NOMO-1 treated with DMSO at 0.1 percent for 48 hours (cell line): ENCODE results near the gene HPCA.

Experiments
- DNase-seq: peaks from one replicate; lab custom pipeline; 2025; ENCODE audit not compliant: unreplicated experiment; lab: John Stamatoyannopoulos, UW

The HPCA gene

DNA sequence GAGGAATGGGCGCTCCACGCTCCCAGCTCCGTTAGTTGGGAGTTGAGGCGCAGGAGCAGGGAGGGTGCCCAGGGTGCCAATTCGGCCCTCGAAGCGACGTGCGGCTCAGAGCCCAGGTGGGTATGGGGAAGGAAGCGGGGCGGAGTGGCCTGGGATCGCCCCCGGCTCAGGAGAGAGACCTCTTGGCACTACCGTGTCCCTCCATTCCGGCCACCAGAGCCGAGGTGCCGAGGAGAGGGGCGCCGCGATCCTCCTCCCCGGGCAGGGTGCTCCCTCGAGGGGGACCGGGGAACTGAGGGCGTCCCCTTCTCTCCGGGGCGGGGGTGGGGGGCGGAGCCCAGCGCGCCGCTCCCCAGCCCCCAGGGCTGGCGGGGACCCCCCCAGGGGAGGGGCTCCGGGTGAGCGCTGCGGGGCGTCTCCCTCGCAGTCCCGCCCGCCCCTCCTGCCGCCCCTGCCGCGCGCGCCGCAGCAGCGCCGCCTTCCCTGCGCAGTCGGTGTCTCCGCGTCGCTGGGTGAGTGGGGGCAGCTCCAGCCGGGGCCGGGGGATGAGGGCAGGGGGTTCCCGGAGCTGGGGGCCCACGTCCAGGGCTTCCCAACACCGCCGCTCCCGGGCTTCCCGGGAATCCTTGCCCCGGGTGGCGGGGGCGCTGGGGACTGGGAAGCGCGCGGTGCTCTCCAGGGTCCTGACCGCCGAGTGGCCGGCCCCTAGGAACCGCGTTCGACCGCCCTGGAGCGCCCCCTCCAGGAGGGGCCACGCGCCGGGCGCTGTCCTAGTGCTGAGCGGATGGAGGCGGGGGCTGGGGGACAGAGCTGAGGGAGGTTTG lies at the start of gene HPCA:
TSS of gene HPCA (plus strand) at position 488 of the 824 bp plus-strand sequence. CDS start 2,408 bp downstream, outside the sequence.
- DNase-seq: peak; percentile 36

GRCh38 chr1:32848354-32849063 lies 37.8 kb upstream of the HPCA start:
- DNase-seq: no peak

DNA sequence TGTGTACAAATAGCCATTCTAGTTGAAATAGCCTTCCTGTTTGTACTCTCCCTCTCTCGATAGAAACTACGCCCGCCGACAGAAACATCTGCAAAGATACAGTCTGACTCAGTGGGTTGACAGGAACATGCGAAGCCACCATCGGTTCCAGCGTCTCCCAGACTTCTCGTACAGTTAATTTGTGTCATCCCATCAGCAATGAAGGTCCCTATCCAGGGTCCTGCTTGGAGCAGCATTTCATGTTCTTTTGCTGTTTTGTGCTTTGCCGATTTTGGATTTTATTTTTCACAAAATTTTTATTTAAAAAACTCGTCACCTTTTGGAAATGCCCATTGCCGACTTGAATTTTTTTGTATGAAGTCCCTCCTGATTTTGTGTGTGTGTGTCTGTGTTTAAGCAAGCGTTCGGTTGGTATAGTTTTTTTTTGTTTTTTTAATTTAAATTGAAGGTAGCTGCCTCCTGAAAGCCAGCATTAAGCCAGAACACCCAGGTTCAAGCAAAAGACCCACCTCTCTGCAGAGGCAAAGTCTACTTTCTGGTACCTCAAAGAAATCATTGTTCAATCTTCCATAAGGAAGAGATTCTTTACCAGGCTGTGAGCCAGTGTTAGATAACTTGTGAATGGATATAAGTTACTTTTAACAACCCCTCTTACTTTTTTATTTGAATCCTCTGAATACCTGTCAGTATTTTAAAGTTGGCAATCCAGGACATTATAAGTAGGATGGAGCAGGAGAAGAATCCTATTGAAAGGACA lies 30.3 kb upstream of the HPCA start:
- no peak for DNase-seq

DNA sequence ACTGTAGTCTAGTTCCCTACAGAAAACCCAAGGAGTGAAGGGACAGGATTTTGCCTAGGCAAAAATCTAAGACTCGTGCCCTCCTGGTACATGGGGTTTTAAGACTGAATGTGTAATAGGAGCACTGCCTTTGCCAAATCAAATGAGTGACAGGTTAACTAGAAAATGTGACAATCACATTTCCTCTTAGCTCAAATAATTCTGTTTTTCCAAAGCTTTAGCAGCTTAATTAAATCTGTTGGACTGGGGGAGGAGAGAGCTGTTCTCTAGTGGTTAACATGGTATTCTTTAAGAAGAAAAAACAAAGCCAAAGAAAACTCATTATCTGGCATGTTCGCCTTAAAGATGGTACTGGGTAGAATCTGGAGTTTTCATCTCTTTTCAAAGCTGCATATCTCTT lies 28.2 kb upstream of the HPCA start:
- DNase-seq: no peak

GRCh38 chr1:32858791-32859190 lies 27.5 kb upstream of the HPCA start:
- DNase-seq: no peak

GRCh38 chr1:32859915-32860314 lies 26.4 kb upstream of the HPCA start:
- DNase-seq: no peak

- DNase-seq: no peak
Observed at GRCh38 chr1:32860566-32860965, 25.7 kb upstream of the HPCA start.

DNA sequence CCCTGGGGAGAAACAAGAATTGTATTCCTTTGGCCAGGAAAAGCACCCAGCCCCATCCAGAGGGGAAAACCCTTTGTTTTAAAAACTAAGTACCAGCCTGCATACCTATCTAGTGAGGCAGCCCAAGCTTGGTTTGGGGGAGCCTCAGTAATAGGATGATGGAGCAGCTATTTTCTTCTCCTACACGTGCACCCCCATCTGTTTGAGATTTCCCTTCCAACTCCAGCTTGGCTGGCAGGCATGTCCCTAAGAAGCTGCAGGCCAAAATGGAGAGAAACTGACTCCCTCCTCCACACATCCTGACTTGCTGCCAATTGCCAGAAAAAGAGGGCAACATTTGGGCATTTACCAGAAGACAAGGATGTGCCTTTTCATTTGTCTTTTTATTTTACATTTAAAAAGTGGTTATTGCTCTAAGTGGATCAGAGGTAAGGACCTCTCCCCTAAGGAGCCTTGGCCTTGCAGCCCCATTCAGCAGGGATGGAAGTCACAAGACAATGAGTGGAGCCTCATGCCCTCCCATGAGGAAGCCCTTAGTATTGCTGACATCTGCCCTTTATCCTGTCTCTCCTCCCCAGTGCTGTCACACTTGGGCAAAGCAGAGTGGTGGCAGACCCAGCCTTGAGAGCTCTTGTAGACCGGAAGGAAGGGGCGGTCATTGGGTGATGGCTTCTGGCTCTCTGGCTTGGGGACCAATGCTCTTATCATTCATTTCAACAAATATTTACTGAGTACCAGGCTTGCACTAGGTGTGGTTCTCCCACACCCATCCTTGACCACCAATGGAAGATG lies 24.2 kb upstream of the HPCA start:
- DNase-seq: no peak

GRCh38 chr1:32863218-32863880 lies 22.9 kb upstream of the HPCA start:
- DNase-seq: no peak

DNA sequence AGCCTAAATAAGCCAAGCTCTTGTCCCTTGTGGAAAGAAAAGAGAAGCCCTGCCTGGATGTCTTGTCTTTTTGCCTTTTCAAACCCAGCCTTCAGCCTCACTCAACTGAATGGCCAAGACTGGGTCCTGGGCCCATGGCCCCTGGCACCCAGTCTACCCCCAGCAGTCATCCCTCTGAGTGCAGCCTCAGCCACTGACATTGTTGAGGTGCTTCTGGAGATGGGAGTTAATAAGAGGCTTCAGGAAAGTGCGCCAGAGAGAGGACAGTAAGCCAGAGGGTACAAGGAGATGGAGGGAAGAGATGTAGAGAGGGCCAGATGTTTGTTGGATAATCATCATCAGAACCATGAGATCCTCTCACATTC lies 22.4 kb upstream of the HPCA start:
- DNase-seq: no peak

- DNase-seq: no peak
Observed at GRCh38 chr1:32864375-32865019, 21.8 kb upstream of the HPCA start.

- no peak for DNase-seq
Observed at GRCh38 chr1:32865639-32866405, 20.5 kb upstream of the HPCA start.

- no peak for DNase-seq
Observed at GRCh38 chr1:32867151-32867550, 19.1 kb upstream of the HPCA start.

DNA sequence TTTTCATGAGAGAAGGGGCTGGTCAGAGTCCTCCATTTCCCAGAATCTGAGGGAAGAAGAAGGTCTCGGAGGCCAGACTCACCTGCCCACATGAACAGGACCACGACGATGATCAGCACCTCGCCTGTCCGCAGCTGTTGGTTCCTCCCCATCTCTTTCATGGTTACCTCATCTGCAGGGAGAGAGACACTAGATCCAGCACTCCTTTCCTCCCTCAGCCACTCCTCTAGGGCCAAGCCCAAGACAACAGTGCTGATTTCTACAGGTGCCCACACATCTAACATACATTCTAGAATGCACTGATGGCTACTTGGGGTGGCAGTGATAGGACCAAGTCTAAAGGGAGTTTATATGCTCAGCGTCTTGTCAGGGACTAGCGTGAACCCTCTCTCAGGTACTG lies 18.6 kb upstream of the HPCA start:
- DNase-seq: no peak

DNA sequence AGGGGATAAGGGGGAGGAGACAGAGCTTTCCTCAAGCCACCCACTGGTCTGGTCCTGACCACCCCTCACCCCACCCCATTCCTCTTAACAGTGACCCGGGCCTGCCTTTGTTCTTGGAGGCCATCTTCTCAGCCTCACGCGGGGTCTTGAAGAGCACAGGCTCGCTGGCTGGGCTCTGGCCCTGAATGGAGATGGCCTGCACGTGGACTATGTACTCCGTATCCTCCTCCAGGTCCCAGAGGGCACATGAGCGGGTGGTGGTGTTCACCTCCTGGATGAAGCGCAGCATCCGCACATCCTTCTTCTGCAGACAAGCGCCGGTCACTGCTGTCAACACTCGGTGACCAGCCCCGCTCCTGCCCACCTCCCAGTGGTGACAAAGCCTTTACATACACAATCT lies 18.2 kb upstream of the HPCA start:
- DNase-seq: no peak

DNA sequence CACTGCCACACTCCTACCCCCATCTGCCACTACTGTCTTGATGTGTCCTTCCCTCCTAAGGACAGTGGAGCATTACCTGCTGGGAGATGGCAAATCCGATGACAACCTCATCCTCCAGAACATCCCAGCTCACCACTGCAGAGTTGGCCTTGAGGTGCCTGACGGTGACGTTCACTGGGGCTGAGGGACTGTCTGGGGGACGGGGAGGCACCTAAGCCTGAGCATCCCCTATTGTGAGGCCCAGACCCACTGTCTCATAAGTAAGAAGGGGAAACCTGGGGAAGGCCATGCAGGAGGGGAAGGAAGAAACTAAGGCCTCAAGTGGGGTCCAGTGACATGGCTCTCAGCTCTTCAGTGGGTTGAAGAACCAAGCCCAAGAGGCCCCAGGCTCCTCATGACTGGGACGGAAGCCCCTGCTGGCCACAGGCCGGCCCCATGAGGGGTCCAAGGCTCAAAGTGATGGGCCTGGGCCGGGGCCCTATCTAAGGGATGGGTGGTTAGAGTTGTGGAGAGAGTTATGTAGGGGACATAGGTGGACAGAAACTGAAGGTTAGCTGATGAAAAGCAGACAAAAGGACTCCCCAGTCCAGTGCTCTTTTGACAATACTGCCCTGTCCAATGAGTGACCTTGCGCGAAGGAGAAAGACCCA lies 17.4 kb upstream of the HPCA start:
- DNase-seq: no peak

DNA sequence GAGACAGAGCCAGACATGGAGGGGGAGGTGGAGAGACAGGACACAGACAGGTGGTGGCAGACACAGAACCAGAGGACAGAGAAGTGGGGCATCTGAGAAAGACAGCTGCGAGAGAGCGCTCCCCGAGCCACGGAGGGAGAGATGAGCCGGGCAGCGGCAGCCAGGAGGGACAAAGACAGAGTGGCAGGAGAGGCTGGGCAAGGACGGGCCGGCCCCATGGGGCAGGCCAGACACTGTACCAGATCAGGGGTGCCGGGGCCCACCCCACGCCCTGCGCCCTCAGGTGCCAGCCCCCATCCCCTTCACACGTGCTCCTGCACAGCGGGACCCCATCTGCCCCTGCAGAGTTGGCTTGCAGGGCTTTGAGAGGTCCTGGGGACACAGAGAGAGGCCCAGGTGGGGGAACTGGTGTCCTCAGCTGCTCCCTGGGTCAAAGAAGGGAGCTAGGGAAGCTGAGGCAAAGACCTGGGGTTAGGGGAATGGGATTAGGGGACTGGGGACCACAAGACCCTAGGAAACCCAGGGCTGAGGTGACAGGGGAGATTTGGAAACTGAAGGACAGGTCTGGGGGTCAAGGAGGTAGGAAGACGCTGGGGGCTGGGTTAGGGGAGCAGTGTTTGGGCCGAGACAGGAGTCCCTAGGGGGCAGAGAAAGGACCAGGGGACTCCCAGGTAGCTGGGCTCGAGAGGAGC lies 16.2 kb upstream of the HPCA start:
- no peak for DNase-seq
